Upper lobe of left lung (tissue), 6 donors: ENCODE data around the gene CCDC121. TPM values are rescaled to one million over a fixed set of nuclear protein-coding genes. Genes with fewer than 3 reads are reported as not detected.

ENCODE experiments used
- ATAC-seq, 2 donors: fragments of 200-7000 bp; cut with Tn5 transposase; one replicate each; pipeline ENCODE4 v1.9.1; 2022; ENCODE audit warnings: mild to moderate bottlenecking in 2 of 2, moderate library complexity in 2 of 2; ENCODE audit not compliant: low FRiP score in 2 of 2
- DNase-seq, 2 donors: peaks; one replicate each; pipeline ENCODE4 v3.0.0-alpha.2; 2019 to 2020
- H3K27ac ChIP-seq, 4 donors: fragments of 200-600 bp; sonication (generic); one replicate each; pipeline ENCODE4 v1.5.1; 2016 to 2019
- H3K27me3 ChIP-seq, 4 donors: fragments of 200-600 bp; sonication (generic); one replicate each; pipeline ENCODE4 v1.5.1; 2017 to 2019
- H3K36me3 ChIP-seq, 4 donors: fragments of 200-600 bp; sonication (generic); one replicate each; pipeline ENCODE4 v1.5.1; 2016 to 2019
- H3K4me1 ChIP-seq, 4 donors: fragments of 200-600 bp; sonication (generic); one replicate each; pipeline ENCODE4 v1.5.1; 2018 to 2019
- H3K4me3 ChIP-seq, 4 donors: fragments of 200-600 bp; sonication (generic); one replicate each; pipeline ENCODE4 v1.5.1; 2017 to 2019; ENCODE audit warnings: mild to moderate bottlenecking in 2 of 4, moderate library complexity in 1 of 4
- H3K9me3 ChIP-seq, 4 donors: fragments of 200-600 bp; sonication (generic); one replicate each; pipeline ENCODE4 v1.5.1; 2018 to 2019
- CTCF ChIP-seq, 6 experiments: fragments of 450-650 bp in 4 of 6; fragments of 200-600 bp in 2 of 6; sonication (generic) in 2 of 6; IDR thresholded peaks; one replicate each; pipeline ENCODE4 v1.5.1; 2016 to 2019; ENCODE audit warnings: antibody characterized with exemption in 6 of 6
- EP300 ChIP-seq, 4 donors: sonication (generic); formaldehyde crosslinking; IDR thresholded peaks; one replicate each; pipeline ENCODE4 v1.5.1; 2017; ENCODE audit warnings: antibody characterized with exemption in 4 of 4, control low read depth in 2 of 4
- POLR2A ChIP-seq, 4 donors: fragments of 450-650 bp; IDR thresholded peaks; one replicate each; pipeline ENCODE4 v1.5.1; 2016 to 2017; ENCODE audit warnings: antibody characterized with exemption in 4 of 4, mild to moderate bottlenecking in 2 of 4
- POLR2AphosphoS5 ChIP-seq, 2 donors: sonication (generic); formaldehyde crosslinking; IDR thresholded peaks; one replicate each; pipeline ENCODE4 v1.5.1; 2017; ENCODE audit warnings: antibody characterized with exemption in 2 of 2
- WGBS, 2 donors: methylation state at CpG; one replicate each; pipeline ENCODE4 v1.1.5; 2017 to 2018; 5-methylcytosine and 5-hydroxymethylcytosine counted together
- total RNA-seq, 6 donors: library from RNA; depleted of rRNA in 4 of 6; stranded (reverse); fragments of >200 nt in 4 of 6; gene quantifications; one replicate each; pipeline versions ENCODE4 v1.1.0 to v1.2.1, GENCODE V29; 2016 to 2021
- donor health status: DM: no; HTN: no; CAD: no; lungs with moderate emphysema.
- donor health status: DM: no; HTN: yes; CAD: no; lungs with severe emphysema.

Gene CCDC121
- total RNA-seq, 6 donors from 2014 or later: 1.3 to 7.3 (median 3.6) TPM

- Histone ChIP-seq H3K36me3 (peaks cover 23 to 100% (median 64%) of the 10 kb centered on the region in 4 donors), H3K27me3 (no peaks in the 10 kb centered on the region), H3K4me1 (no peaks in the 10 kb centered on the region), H3K9me3 (no peaks in the 10 kb centered on the region), H3K27ac (no peak overlapping the region), H3K4me3 (no peak overlapping the region)
- ATAC-seq (no peak), DNase-seq (no peak)
- no peak for TF ChIP-seq POLR2AphosphoS5 (IDR thresholded peaks at IDR 0.05)
- no peak for TF ChIP-seq EP300 (IDR thresholded peaks at IDR 0.05)
- TF ChIP-seq POLR2A (IDR thresholded peaks at IDR 0.05): no peak
- no peak for TF ChIP-seq CTCF (IDR thresholded peaks at IDR 0.05)
Observed at GRCh38 chr2:27647289-27647688, 18.5 kb upstream of the CCDC121 start.

- no peak for ATAC-seq
- no peak for DNase-seq
- Histone ChIP-seq H3K9me3 (no peaks in the 10 kb centered on the region), H3K27ac (no peak overlapping the region), H3K36me3 (peaks cover 21 to 100% (median 60%) of the 10 kb centered on the region in 4 donors), H3K4me1 (no peaks in the 10 kb centered on the region), H3K27me3 (no peaks in the 10 kb centered on the region), H3K4me3 (no peak overlapping the region)
- no peak for TF ChIP-seq POLR2A (IDR thresholded peaks at IDR 0.05)
- no peak for TF ChIP-seq CTCF (IDR thresholded peaks at IDR 0.05)
- TF ChIP-seq POLR2AphosphoS5 (IDR thresholded peaks at IDR 0.05): no peak
- no peak for TF ChIP-seq EP300 (IDR thresholded peaks at IDR 0.05)
Observed at GRCh38 chr2:27645197-27645596, 16.4 kb upstream of the CCDC121 start.

- Histone ChIP-seq H3K4me1 (no peaks in the 10 kb centered on the region), H3K4me3 (no peak overlapping the region), H3K36me3 (peaks cover 32 to 100% (median 65%) of the 10 kb centered on the region in 4 donors), H3K9me3 (no peaks in the 10 kb centered on the region), H3K27me3 (no peaks in the 10 kb centered on the region), H3K27ac (no peak overlapping the region)
- TF ChIP-seq POLR2AphosphoS5 (IDR thresholded peaks at IDR 0.05) (no peak), POLR2A (IDR thresholded peaks at IDR 0.05) (no peak), CTCF (IDR thresholded peaks at IDR 0.05) (no peak), EP300 (IDR thresholded peaks at IDR 0.05) (no peak)
- DNase-seq: no peak
- WGBS, 2 donors: 89 to 93% methylated on average over 2 of the region's 2 CpGs
- no peak for ATAC-seq
Observed at GRCh38 chr2:27640722-27641245, 12.0 kb upstream of the CCDC121 start.

GRCh38 chr2:27638709-27639108, 9.9 kb upstream of the CCDC121 start:
- Histone ChIP-seq H3K27ac (no peak overlapping the region), H3K4me3 (no peak overlapping the region), H3K4me1 (no peaks in the 10 kb centered on the region), H3K36me3 (peaks cover 42 to 100% (median 70%) of the 10 kb centered on the region in 4 donors), H3K27me3 (no peaks in the 10 kb centered on the region), H3K9me3 (no peaks in the 10 kb centered on the region)
- ATAC-seq: no peak
- DNase-seq: no peak
- TF ChIP-seq EP300 (IDR thresholded peaks at IDR 0.05) (no peak), POLR2A (IDR thresholded peaks at IDR 0.05) (no peak), POLR2AphosphoS5 (IDR thresholded peaks at IDR 0.05) (no peak), CTCF (IDR thresholded peaks at IDR 0.05) (no peak)
- 56 to 87% methylated on average over 3 of the region's 3 CpGs for WGBS, 2 donors

- DNase-seq (no peak), ATAC-seq (no peak)
- Histone ChIP-seq H3K36me3 (peaks cover 38 to 100% (median 74%) of the 10 kb centered on the region in 4 donors), H3K4me3 (no peak overlapping the region), H3K27ac (no peak overlapping the region), H3K4me1 (no peaks in the 10 kb centered on the region), H3K9me3 (no peaks in the 10 kb centered on the region), H3K27me3 (no peaks in the 10 kb centered on the region)
- TF ChIP-seq POLR2A (IDR thresholded peaks at IDR 0.05): no peak
- no peak for TF ChIP-seq POLR2AphosphoS5 (IDR thresholded peaks at IDR 0.05)
- no peak for TF ChIP-seq EP300 (IDR thresholded peaks at IDR 0.05)
- TF ChIP-seq CTCF (IDR thresholded peaks at IDR 0.05): no peak
- WGBS, 2 donors: 84 to 88% methylated on average over 3 of the region's 3 CpGs
Observed at GRCh38 chr2:27638037-27638637, 9.3 kb upstream of the CCDC121 start.
